Astrocyte (in vitro differentiated cells and primary cell): ENCODE measurements around the gene NR1H3. TPM values are rescaled to one million over a fixed set of nuclear protein-coding genes. Genes with fewer than 3 reads are reported as not detected.

Experiments
- DNase-seq: peaks from one replicate; pipeline ENCODE4 v3.0.0-alpha.2; 2010; ENCODE audit warnings: low read depth
- FAIRE-seq: peaks from 2 replicates; lab custom pipeline; 2011; peaks lifted over from hg19 to GRCh38; lab: Jason Lieb, UNC
- H2AFZ ChIP-seq: 2 replicates; pipeline ENCODE4 v1.6.0; 2012; ENCODE audit warnings: low read depth, low read length, inconsistent platforms
- H3K27ac ChIP-seq: 2 replicates; pipeline ENCODE4 v1.5.1; 2011; ENCODE audit warnings: low read depth, low read length, inconsistent platforms
- H3K27me3 ChIP-seq: 2 replicates; pipeline ENCODE4 v1.6.0; 2011; ENCODE audit warnings: low read length, inconsistent platforms; ENCODE audit not compliant: insufficient read depth
- H3K36me3 ChIP-seq: 2 replicates; pipeline ENCODE4 v1.5.1; 2011; ENCODE audit warnings: low read length, inconsistent platforms; ENCODE audit not compliant: insufficient read depth
- H3K4me1 ChIP-seq: 2 replicates; pipeline ENCODE4 v1.5.1; 2011; ENCODE audit warnings: low read length, inconsistent platforms; ENCODE audit not compliant: insufficient read depth
- H3K4me2 ChIP-seq: 2 replicates; pipeline ENCODE4 v1.6.0; 2012; ENCODE audit warnings: low read length, inconsistent platforms
- H3K4me3 ChIP-seq: 2 replicates; pipeline ENCODE4 v1.5.1; 2011; ENCODE audit warnings: low read depth, mild to moderate bottlenecking, low read length, inconsistent platforms; ENCODE audit not compliant: insufficient read depth
- H3K79me2 ChIP-seq: 2 replicates; pipeline ENCODE4 v1.6.0; 2012; ENCODE audit warnings: mild to moderate bottlenecking, low read length, inconsistent platforms; ENCODE audit not compliant: insufficient read depth
- H3K9ac ChIP-seq: 2 replicates; pipeline ENCODE4 v1.6.0; 2012; ENCODE audit warnings: mild to moderate bottlenecking, low read length, inconsistent platforms
- H3K9me3 ChIP-seq: 2 replicates; pipeline ENCODE4 v1.5.1; 2012; ENCODE audit warnings: low read depth, mild to moderate bottlenecking, low read length, inconsistent platforms; ENCODE audit not compliant: insufficient read depth
- H4K20me1 ChIP-seq: 2 replicates; pipeline ENCODE4 v1.6.0; 2012; ENCODE audit warnings: low read length, inconsistent platforms; ENCODE audit not compliant: insufficient read depth
- H3K27ac Mint-ChIP-seq: one replicate; pipeline ENCODE4 v1.8.0; 2021; ENCODE audit warnings: mild to moderate bottlenecking, mixed read lengths; ENCODE audit not compliant: unreplicated experiment
- H3K27me3 Mint-ChIP-seq: one replicate; pipeline ENCODE4 v1.8.0; 2021; ENCODE audit warnings: low read depth, mixed read lengths; ENCODE audit not compliant: unreplicated experiment
- H3K36me3 Mint-ChIP-seq: one replicate; pipeline ENCODE4 v1.8.0; 2021; ENCODE audit warnings: low read depth, mixed read lengths; ENCODE audit not compliant: unreplicated experiment
- H3K4me1 Mint-ChIP-seq: one replicate; pipeline ENCODE4 v1.8.0; 2021; ENCODE audit warnings: low read depth, mixed read lengths; ENCODE audit not compliant: unreplicated experiment
- H3K4me3 Mint-ChIP-seq: one replicate; pipeline ENCODE4 v1.8.0; 2021; ENCODE audit warnings: mild to moderate bottlenecking, moderate library complexity, mixed read lengths; ENCODE audit not compliant: unreplicated experiment
- H3K9me3 Mint-ChIP-seq: one replicate; pipeline ENCODE4 v1.8.0; 2021; ENCODE audit warnings: mild to moderate bottlenecking, mixed read lengths; ENCODE audit not compliant: unreplicated experiment
- CTCF ChIP-seq: IDR thresholded peaks from 2 replicates; pipeline ENCODE4 v1.5.1; 2011; ENCODE audit warnings: low read depth, mild to moderate bottlenecking, inconsistent platforms, low read length, moderate library complexity; ENCODE audit not compliant: insufficient read depth
- EZH2 ChIP-seq: IDR thresholded peaks from 2 replicates; pipeline ENCODE4 v1.6.1; 2012; ENCODE audit warnings: mild to moderate bottlenecking, low read length, inconsistent platforms; ENCODE audit not compliant: insufficient read depth
- total RNA-seq: library from RNA; stranded (reverse); gene quantifications from 2 replicates; pipeline ENCODE4 v1.2.1, GENCODE V29; 2021

NR1H3 gene
- total RNA-seq, 1 donor from 2014 or later: 11.2 TPM

- DNase-seq (peak; percentile 34), FAIRE-seq (no peak)
- H3K4me1 ChIP-seq: peaks cover 19% of the 10 kb centered on the region
Measured at GRCh38 chr11:47236482-47236881, 21.3 kb upstream of the NR1H3 start.

GRCh38 chr11:47239852-47240251 is 17.9 kb upstream of the NR1H3 start:
- H3K36me3 Mint-ChIP-seq: peaks cover 40% of the 10 kb centered on the region

More at GRCh38 chr11:47236482-47236881, 21.3 kb upstream of the NR1H3 start:
- no peaks in the 10 kb centered on the region for H4K20me1 ChIP-seq
- no peaks in the 10 kb centered on the region for H3K27me3 ChIP-seq
- no peak overlapping the region for H2AFZ ChIP-seq
- no peak overlapping the region for H3K4me3 ChIP-seq
- Mint-ChIP-seq H3K27me3 (no peaks in the 10 kb centered on the region), H3K36me3 (peaks cover 32% of the 10 kb centered on the region), H3K27ac (no peak overlapping the region), H3K9me3 (no peaks in the 10 kb centered on the region), H3K4me3 (no peak overlapping the region), H3K4me1 (peaks cover 29% of the 10 kb centered on the region)
- no peaks in the 10 kb centered on the region for H3K9me3 ChIP-seq
- peaks cover 18% of the 10 kb centered on the region for H3K36me3 ChIP-seq
- H3K9ac ChIP-seq: no peak overlapping the region
- H3K27ac ChIP-seq: no peak overlapping the region
- TF ChIP-seq CTCF: no peak
- TF ChIP-seq EZH2: no peak
- no peaks in the 10 kb centered on the region for H3K79me2 ChIP-seq
- H3K4me2 ChIP-seq: no peak overlapping the region

More at GRCh38 chr11:47239852-47240251, 17.9 kb upstream of the NR1H3 start:
- TF ChIP-seq EZH2 (no peak), CTCF (no peak)
- Mint-ChIP-seq H3K9me3 (peaks cover 3% of the 10 kb centered on the region), H3K4me3 (no peak overlapping the region), H3K27me3 (no peaks in the 10 kb centered on the region), H3K4me1 (peaks cover 26% of the 10 kb centered on the region), H3K27ac (no peak overlapping the region)
- peaks cover 5% of the 10 kb centered on the region for H3K4me1 ChIP-seq
- no peaks in the 10 kb centered on the region for H3K79me2 ChIP-seq
- H3K4me2 ChIP-seq: no peak overlapping the region
- H2AFZ ChIP-seq: no peak overlapping the region
- FAIRE-seq: no peak
- no peak overlapping the region for H3K4me3 ChIP-seq
- H4K20me1 ChIP-seq: peaks cover 4% of the 10 kb centered on the region
- H3K36me3 ChIP-seq: peaks cover 18% of the 10 kb centered on the region
- DNase-seq: no peak
- no peak overlapping the region for H3K27ac ChIP-seq
- no peaks in the 10 kb centered on the region for H3K27me3 ChIP-seq
- no peak overlapping the region for H3K9ac ChIP-seq
- no peaks in the 10 kb centered on the region for H3K9me3 ChIP-seq
